Activated naive CD8-positive, alpha-beta T cell treated with anti-CD3 and anti-CD28 coated beads, Interleukin-2, amount 50 U/mL, for 24 hours (primary cell): ENCODE data around the gene GBX1.

Experiments
- ATAC-seq: fragments of 150-1000 bp; cut with Tn5 transposase; one replicate; pipeline ENCODE4 v1.10.0; 2021
- DNase-seq: peaks from one replicate; pipeline ENCODE4 v3.0.0; 2021
- H3K27ac Mint-ChIP-seq: one replicate; pipeline ENCODE4 v1.8.0; 2021; ENCODE audit warnings: mild to moderate bottlenecking, mixed read lengths
- H3K27me3 Mint-ChIP-seq: one replicate; pipeline ENCODE4 v1.8.0; 2021; ENCODE audit warnings: mixed read lengths
- H3K36me3 Mint-ChIP-seq: one replicate; pipeline ENCODE4 v1.8.0; 2021; ENCODE audit warnings: low read depth, mixed read lengths
- H3K4me1 Mint-ChIP-seq: one replicate; pipeline ENCODE4 v1.8.0; 2021; ENCODE audit warnings: mixed read lengths
- H3K4me3 Mint-ChIP-seq: one replicate; pipeline ENCODE4 v1.8.0; 2021; ENCODE audit warnings: mild to moderate bottlenecking, moderate library complexity, mixed read lengths
- H3K9me3 Mint-ChIP-seq: one replicate; pipeline ENCODE4 v1.8.0; 2021; ENCODE audit warnings: mixed read lengths

GBX1 gene

DNA sequence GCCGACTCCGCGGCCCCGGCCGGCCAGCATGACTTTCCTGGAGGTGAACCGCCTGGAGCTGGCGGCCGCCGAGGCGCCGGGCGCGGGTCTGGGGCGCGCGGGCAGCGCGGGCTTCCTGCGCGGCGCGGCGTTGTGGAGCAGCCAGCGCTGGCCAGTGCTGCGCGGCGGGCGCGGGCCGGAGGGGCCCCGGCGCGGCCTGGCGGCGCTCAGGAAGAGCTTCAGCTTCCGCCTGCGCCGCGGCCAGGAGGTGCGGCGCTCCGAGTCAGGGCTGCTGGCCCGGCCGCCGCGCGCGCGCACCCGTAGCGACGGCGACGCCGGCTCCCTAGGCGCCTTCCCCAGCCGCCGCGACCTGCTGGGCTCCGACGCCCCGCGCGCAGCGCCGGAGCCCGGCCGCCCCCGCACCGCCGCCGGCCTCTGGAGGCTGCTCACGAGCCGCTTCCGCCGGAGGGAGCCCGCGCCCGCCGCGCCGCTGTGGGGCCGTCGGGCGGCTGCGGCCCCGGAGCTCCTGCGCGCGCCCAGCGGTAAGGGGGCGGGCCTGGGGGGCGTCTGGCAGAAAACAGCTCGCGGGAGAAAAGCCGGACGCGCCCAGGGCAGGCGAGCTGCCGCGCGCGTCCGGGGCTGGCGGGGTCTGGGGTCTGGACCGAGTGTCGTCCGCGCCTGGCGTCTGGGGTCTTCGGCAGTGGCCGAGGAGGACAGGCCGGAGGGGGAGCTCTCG lies 52.2 kb downstream of the GBX1 start:
- Mint-ChIP-seq H3K27ac (no peak overlapping the region), H3K27me3 (peaks cover 9% of the 10 kb centered on the region), H3K4me3 (no peak overlapping the region), H3K9me3 (no peaks in the 10 kb centered on the region), H3K4me1 (peaks cover 4% of the 10 kb centered on the region), H3K36me3 (peaks cover 2% of the 10 kb centered on the region)
- ATAC-seq: peak; percentile 29
- DNase-seq: peak; percentile 43

DNA sequence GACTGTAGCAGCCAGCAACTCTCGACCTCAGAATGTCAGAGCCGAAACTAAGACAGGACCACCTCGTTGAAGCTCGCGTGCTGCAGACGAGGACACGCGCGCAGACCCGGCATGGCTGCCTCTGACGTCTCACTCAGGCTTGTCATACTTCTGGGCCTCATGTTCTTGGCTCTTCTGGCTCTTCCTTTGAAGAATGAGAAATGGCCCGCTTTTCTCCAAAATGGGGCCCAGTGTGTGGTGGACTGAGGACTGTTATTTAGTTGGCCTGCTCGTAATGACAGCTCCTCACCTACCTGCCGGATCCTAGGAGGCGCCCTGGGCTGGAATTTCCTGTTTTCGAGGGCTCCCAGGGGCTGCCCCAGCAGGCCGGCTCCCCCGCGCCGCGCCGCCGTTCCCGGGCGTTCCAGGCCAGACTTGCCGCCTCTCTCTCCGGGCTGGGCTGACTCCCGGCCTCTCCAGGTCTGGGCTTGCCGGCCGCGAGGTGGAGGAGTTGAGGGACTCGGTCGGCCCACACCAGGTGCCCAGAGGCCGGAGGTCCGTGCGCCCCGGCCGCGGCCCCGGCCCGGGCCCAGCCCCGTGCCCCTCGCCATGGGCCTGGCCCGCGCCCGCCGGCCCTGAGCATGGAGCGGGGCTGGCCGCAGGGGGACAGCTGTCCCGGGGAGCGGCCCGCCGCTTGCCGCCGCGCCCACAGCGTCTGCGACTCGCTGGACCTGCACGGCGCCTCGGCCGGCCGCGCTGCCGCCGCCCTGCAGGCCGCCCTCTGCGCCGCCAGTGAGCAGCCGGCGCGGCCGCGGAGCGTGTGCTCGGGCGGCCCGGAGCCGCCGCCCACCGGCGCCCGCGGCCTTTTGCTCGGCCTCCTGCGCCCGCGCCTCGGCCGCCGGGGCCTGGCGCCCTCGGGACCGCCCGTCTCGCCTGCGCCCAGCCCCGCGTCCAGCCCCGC lies 53.1 kb downstream of the GBX1 start:
- Mint-ChIP-seq H3K4me1 (peaks cover 4% of the 10 kb centered on the region), H3K36me3 (peaks cover 2% of the 10 kb centered on the region), H3K27me3 (peaks cover 9% of the 10 kb centered on the region), H3K4me3 (peak overlapping the region; percentile 32), H3K27ac (no peak overlapping the region), H3K9me3 (no peaks in the 10 kb centered on the region)
- DNase-seq (no peak), ATAC-seq (no peak)

GRCh38 chr7:151113344-151114150 lies 53.9 kb downstream of the GBX1 start:
- Mint-ChIP-seq H3K36me3 (no peaks in the 10 kb centered on the region), H3K27me3 (peaks cover 9% of the 10 kb centered on the region), H3K4me1 (peaks cover 4% of the 10 kb centered on the region), H3K27ac (no peak overlapping the region), H3K4me3 (peak overlapping the region; percentile 32), H3K9me3 (no peaks in the 10 kb centered on the region)
- ATAC-seq (no peak), DNase-seq (no peak)

DNA sequence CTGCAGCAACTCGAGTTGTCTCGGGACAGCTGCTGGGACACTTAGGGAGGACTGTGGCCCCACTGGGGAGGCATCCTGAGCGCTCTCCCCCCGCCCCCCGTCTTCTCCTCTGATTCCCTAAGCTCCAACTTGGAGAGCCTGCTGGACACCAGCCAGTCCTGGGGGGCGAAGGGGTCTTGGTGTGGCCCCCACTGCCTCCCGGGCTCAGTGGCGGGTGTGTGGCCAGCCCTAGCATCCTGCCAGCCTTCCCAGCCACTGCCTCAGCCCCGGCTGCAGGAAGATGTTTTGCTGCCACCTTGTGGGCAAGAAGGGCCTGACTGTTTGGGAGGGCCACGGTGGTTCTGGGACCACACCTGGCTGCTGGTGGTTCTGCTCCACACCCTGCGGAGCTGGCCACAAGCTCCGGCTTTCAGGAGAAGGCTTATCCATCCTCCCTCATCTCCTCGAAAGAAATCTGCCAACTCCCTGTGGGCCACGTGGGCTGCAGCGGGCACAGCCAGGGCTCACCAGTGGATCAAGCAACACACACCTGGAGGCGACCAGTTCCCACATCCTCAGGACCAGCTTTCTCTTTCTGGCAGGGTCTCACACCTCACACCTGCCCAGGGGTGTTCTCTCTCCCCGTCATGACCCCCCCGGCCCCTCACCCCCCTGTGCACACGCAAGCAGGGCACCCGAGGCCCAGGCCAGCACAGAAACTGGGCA lies 56.4 kb downstream of the GBX1 start:
- H3K36me3 Mint-ChIP-seq: no peaks in the 10 kb centered on the region
- no peak overlapping the region for H3K4me3 Mint-ChIP-seq
- peaks cover 4% of the 10 kb centered on the region for H3K4me1 Mint-ChIP-seq
- H3K27ac Mint-ChIP-seq: no peak overlapping the region
- peak; percentile 80 for DNase-seq
- peaks cover 9% of the 10 kb centered on the region for H3K27me3 Mint-ChIP-seq
- no peaks in the 10 kb centered on the region for H3K9me3 Mint-ChIP-seq
- peak; percentile 80 for ATAC-seq

- Mint-ChIP-seq H3K27ac (no peak overlapping the region), H3K36me3 (no peaks in the 10 kb centered on the region), H3K4me1 (peaks cover 4% of the 10 kb centered on the region), H3K4me3 (no peak overlapping the region), H3K27me3 (peaks cover 5% of the 10 kb centered on the region), H3K9me3 (no peaks in the 10 kb centered on the region)
- DNase-seq (no peak), ATAC-seq (no peak)
These were observed 57.1 kb downstream of the GBX1 start for GRCh38 chr7:151110236-151110940.

DNA sequence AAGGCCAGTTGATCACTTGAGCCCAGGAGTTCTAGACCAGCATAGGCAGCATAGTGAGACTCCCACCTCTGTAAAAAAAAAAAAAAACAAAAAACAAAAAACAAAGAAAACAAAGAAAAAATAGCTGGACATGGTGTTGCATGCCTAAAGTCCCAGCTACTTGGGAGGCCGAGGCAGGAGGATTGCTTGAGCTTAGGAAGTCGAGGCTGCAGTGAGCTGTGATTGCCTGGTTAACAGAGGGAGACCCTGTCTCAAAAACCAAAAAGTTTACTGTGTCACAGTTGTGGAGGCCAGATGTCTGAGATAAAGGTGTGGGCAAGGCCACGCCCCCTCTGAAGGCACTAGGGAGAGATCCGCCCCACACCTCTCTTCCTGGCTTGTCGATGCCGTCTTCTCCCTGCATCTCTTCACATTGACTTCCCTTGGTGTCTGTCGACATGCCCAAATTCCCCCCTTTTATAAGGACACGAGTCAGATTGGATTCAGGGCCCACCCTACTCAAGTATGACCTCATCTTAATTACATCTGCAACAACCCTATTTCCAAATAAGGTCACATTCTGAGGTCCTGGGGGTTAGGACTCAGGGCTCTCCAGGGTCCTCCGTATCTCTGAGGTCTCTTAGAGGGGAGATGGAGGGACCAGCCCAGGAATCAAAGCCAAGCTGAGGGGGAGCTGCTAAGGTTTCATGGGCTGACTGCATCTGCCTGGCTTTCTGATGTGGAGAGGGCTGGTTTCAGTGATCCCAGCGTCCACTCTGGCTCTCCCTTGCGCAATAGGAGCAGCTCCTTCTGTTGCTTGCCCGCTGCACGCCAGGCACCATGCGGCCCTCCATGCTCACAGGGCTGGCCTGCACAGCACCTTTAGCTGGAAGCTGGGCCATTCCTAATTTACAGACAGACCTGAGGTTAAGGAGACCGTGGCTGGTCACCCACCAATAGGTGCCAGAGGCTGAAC lies 58.1 kb downstream of the GBX1 start:
- ATAC-seq: no peak
- Mint-ChIP-seq H3K27ac (no peak overlapping the region), H3K9me3 (no peaks in the 10 kb centered on the region), H3K36me3 (no peaks in the 10 kb centered on the region), H3K4me3 (no peak overlapping the region), H3K4me1 (peaks cover 4% of the 10 kb centered on the region), H3K27me3 (peaks cover 5% of the 10 kb centered on the region)
- DNase-seq: no peak

- no peaks in the 10 kb centered on the region for H3K9me3 Mint-ChIP-seq
- no peaks in the 10 kb centered on the region for H3K4me1 Mint-ChIP-seq
- no peak overlapping the region for H3K4me3 Mint-ChIP-seq
- no peaks in the 10 kb centered on the region for H3K36me3 Mint-ChIP-seq
- H3K27ac Mint-ChIP-seq: no peak overlapping the region
- peaks cover 3% of the 10 kb centered on the region for H3K27me3 Mint-ChIP-seq
- DNase-seq (no peak), ATAC-seq (no peak)
These were observed 59.6 kb downstream of the GBX1 start for GRCh38 chr7:151107882-151108281.

DNA sequence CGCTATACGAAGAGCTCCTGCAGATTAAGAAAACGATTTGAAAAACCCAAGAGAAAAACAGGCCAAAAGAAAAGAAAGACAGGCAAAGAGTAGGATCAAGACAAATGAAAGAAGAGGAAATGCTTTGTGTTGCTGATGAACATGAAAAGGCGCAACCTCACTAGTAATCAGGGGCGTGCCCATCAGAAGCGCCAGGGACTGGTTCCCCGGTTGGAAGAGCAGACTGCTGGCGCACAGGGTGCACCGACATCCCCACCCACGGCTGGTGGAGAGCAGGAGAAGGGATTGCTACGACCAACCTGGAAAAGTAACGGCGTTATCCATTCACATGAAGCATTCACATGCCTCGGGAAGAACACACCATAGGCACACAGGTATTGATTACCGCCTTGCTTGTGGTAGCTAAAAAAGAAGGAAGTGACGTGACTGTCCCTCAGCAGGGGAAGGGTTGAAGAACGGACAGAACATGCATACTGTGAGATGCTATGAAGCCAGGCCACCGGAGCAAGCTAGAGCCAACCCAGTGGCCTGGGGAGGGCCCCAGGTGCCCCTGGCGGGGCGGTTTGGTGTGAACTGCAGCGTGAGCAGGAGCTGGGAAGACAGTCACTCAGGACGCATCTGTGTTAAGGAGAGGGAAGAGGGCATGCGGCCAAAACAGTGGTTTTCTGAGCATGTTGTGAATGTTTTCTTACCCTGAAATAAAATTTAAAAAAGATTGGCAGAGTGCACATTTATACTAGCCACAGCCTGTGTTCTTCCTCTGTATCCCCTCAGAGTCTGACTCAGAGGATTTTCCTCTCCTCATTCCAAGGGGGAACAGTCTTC lies 62.9 kb downstream of the GBX1 start:
- Mint-ChIP-seq H3K36me3 (no peaks in the 10 kb centered on the region), H3K4me1 (no peaks in the 10 kb centered on the region), H3K9me3 (no peaks in the 10 kb centered on the region), H3K4me3 (no peak overlapping the region), H3K27me3 (no peaks in the 10 kb centered on the region), H3K27ac (no peak overlapping the region)
- ATAC-seq: no peak
- no peak for DNase-seq

GRCh38 chr7:151103973-151104372 lies 63.5 kb downstream of the GBX1 start:
- no peak for DNase-seq
- ATAC-seq: no peak
- no peaks in the 10 kb centered on the region for H3K4me1 Mint-ChIP-seq
- no peak overlapping the region for H3K27ac Mint-ChIP-seq
- H3K4me3 Mint-ChIP-seq: no peak overlapping the region
- no peaks in the 10 kb centered on the region for H3K9me3 Mint-ChIP-seq
- no peaks in the 10 kb centered on the region for H3K36me3 Mint-ChIP-seq
- no peaks in the 10 kb centered on the region for H3K27me3 Mint-ChIP-seq

DNA sequence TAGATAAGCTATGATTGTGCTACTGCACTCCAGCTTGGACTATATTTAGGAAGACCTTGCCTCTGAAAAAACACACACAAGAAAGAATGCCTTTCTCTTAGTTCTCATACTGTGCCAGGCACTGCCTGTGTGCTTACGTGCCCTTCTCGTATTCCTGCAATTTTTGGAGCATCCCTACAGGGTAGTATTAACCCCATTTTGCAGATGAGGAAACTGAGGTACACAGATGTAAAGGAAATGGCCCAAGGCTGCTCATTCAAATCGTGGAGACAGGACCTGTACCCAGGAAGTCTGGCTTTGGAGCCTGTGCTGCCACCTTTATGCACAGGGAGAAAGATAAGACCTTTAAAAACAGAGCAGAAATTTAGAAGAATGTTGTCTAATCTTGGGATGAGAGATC lies 64.5 kb downstream of the GBX1 start:
- no peaks in the 10 kb centered on the region for H3K4me1 Mint-ChIP-seq
- no peak overlapping the region for H3K4me3 Mint-ChIP-seq
- no peak for DNase-seq
- H3K36me3 Mint-ChIP-seq: no peaks in the 10 kb centered on the region
- H3K9me3 Mint-ChIP-seq: no peaks in the 10 kb centered on the region
- H3K27ac Mint-ChIP-seq: no peak overlapping the region
- no peak for ATAC-seq
- no peaks in the 10 kb centered on the region for H3K27me3 Mint-ChIP-seq

GRCh38 chr7:151101621-151102396 lies 65.7 kb downstream of the GBX1 start:
- H3K27ac Mint-ChIP-seq: no peak overlapping the region
- ATAC-seq (no peak), DNase-seq (no peak)
- H3K36me3 Mint-ChIP-seq: no peaks in the 10 kb centered on the region
- H3K4me3 Mint-ChIP-seq: no peak overlapping the region
- H3K27me3 Mint-ChIP-seq: no peaks in the 10 kb centered on the region
- no peaks in the 10 kb centered on the region for H3K9me3 Mint-ChIP-seq
- no peaks in the 10 kb centered on the region for H3K4me1 Mint-ChIP-seq

GRCh38 chr7:151100921-151101320 lies 66.6 kb downstream of the GBX1 start:
- no peaks in the 10 kb centered on the region for H3K9me3 Mint-ChIP-seq

More at GRCh38 chr7:151100921-151101320, 66.6 kb downstream of the GBX1 start:
- no peaks in the 10 kb centered on the region for H3K27me3 Mint-ChIP-seq
- DNase-seq (no peak), ATAC-seq (no peak)
- H3K36me3 Mint-ChIP-seq: peaks cover 2% of the 10 kb centered on the region
- H3K4me3 Mint-ChIP-seq: no peak overlapping the region
- no peaks in the 10 kb centered on the region for H3K4me1 Mint-ChIP-seq
- H3K27ac Mint-ChIP-seq: no peak overlapping the region
